Measurements from ENCODE around the gene PCNX3. TPM values are rescaled to one million over a fixed set of nuclear protein-coding genes. Genes with fewer than 3 reads are reported as not detected.

Gene PCNX3
- total and polyA plus RNA-seq, 2 of the 4 experiments (the other 2 are of a cell fraction), result 5.6 to 33.2 TPM

DNA sequence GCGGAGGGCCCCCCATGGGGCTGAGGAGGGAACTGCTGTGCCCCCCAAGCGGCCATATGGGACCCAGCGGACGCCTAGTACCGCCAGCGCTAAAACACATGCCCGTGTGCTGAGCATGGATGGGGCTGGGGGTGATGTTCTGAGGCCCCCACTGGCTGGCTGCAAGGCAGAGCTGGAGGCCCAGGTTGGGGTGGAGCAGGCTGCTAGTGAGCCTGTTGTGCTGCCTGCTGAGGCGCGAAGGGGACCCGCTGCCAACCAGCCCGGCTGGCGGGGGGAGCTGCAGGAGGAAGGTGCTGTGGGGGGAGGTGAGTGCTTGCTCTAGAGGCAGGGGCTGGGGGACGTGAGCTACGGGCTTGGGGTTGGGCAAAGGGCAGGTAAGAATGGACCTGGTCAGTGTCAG lies 3.2 kb downstream of the PCNX3 start:
- no TSS peak for BruUV-seq (replicated peaks)
- dilution Hi-C loops (cut with HindIII; ENCODE audit: low sequenced_read_pairs, unreplicated experiment) (no loop called here), intact Hi-C loops (cut with micrococcal nuclease) (no loop called here), in situ Hi-C loops (cut with MboI; ENCODE audit: low sequenced_read_pairs) (no loop called here)
- H3K9ac ChIP-seq (ENCODE audit: low read depth, low read length), result no peak overlapping the region
- no peak overlapping the region for H4K8ac ChIP-seq (ENCODE audit: low read depth in 2 of 2, low read length in 2 of 2)
- H3K9me3 ChIP-seq (ENCODE audit: control insufficient read depth, insufficient read depth, low read length), result no peaks in the 10 kb centered on the region
- H3K56ac ChIP-seq (ENCODE audit: extremely low read depth, insufficient read depth, low read length), result no peak overlapping the region
- H3K4me3 ChIP-seq (ENCODE audit: insufficient read depth, low read depth, low read length), result no peak overlapping the region
- H3K27ac ChIP-seq (ENCODE audit: insufficient read depth, low read length), result no peak overlapping the region
- peaks cover 51% of the 10 kb centered on the region for H3K36me3 ChIP-seq (ENCODE audit: control insufficient read depth, insufficient read depth, low read length)
- H2AK9ac ChIP-seq (replicated peaks; ENCODE audit: low read depth, low read length, poor library complexity), result no peak overlapping the region
- no peak overlapping the region for H4K91ac ChIP-seq (ENCODE audit: insufficient read depth, low read depth, low read length)
- peaks cover 3% of the 10 kb centered on the region; the same call in 1 of the 2 replicates for H3K4me1 ChIP-seq (ENCODE audit: control insufficient read depth, insufficient read depth, low read length)
- H3K14ac ChIP-seq (replicated peaks; ENCODE audit: low read depth, low read length), result no peak overlapping the region
- TF ChIP-seq RFX5 (IDR thresholded peaks at IDR 0.05; ENCODE audit: low read depth, low read length) (no peak), MAFK (IDR thresholded peaks at IDR 0.05; ENCODE audit: low read depth, low read length) (no peak), CHD1 (IDR thresholded peaks at IDR 0.05; ENCODE audit: low read depth, low read length) (no peak), BHLHE40 (IDR thresholded peaks at IDR 0.05; ENCODE audit: low read depth, low read length) (no peak), POLR2A (IDR thresholded peaks at IDR 0.05; ENCODE audit: low read depth, low read length) (no peak), MXI1 (IDR thresholded peaks at IDR 0.05; ENCODE audit: borderline replicate concordance, low read depth, low read length) (no peak), RCOR1 (IDR thresholded peaks at IDR 0.05; ENCODE audit: insufficient replicate concordance, low read length) (no peak), RAD21 (IDR thresholded peaks at IDR 0.05; ENCODE audit: low read length) (no peak), CEBPB (IDR thresholded peaks at IDR 0.05; ENCODE audit: low read depth, low read length) (no peak), NFE2L2 (IDR thresholded peaks at IDR 0.05; ENCODE audit: low read depth, low read length) (no peak), MAZ (IDR thresholded peaks at IDR 0.05; ENCODE audit: borderline replicate concordance, low read depth, low read length) (no peak), FOS (IDR thresholded peaks at IDR 0.05; ENCODE audit: low read depth, low read length) (no peak), SMC3 (IDR thresholded peaks at IDR 0.05; ENCODE audit: low read depth, low read length) (no peak)
- TF ChIP-seq, protein P1, sequence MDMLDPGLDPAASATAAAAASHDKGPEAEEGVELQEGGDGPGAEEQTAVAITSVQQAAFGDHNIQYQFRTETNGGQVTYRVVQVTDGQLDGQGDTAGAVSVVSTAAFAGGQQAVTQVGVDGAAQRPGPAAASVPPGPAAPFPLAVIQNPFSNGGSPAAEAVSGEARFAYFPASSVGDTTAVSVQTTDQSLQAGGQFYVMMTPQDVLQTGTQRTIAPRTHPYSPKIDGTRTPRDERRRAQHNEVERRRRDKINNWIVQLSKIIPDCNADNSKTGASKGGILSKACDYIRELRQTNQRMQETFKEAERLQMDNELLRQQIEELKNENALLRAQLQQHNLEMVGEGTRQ (IDR thresholded peaks at IDR 0.05; ENCODE audit: low read depth, low read length), result no peak
- TF ChIP-seq, protein P2, sequence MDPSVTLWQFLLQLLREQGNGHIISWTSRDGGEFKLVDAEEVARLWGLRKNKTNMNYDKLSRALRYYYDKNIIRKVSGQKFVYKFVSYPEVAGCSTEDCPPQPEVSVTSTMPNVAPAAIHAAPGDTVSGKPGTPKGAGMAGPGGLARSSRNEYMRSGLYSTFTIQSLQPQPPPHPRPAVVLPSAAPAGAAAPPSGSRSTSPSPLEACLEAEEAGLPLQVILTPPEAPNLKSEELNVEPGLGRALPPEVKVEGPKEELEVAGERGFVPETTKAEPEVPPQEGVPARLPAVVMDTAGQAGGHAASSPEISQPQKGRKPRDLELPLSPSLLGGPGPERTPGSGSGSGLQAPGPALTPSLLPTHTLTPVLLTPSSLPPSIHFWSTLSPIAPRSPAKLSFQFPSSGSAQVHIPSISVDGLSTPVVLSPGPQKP (IDR thresholded peaks at IDR 0.05; ENCODE audit: borderline replicate concordance, low read depth, low read length), result no peak
- TF ChIP-seq, protein P3, sequence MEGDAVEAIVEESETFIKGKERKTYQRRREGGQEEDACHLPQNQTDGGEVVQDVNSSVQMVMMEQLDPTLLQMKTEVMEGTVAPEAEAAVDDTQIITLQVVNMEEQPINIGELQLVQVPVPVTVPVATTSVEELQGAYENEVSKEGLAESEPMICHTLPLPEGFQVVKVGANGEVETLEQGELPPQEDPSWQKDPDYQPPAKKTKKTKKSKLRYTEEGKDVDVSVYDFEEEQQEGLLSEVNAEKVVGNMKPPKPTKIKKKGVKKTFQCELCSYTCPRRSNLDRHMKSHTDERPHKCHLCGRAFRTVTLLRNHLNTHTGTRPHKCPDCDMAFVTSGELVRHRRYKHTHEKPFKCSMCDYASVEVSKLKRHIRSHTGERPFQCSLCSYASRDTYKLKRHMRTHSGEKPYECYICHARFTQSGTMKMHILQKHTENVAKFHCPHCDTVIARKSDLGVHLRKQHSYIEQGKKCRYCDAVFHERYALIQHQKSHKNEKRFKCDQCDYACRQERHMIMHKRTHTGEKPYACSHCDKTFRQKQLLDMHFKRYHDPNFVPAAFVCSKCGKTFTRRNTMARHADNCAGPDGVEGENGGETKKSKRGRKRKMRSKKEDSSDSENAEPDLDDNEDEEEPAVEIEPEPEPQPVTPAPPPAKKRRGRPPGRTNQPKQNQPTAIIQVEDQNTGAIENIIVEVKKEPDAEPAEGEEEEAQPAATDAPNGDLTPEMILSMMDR (conservative IDR thresholded peaks at IDR 0.05; ENCODE audit: low read depth, low read length), result no peak
- peaks cover 15 to 43% of the 10 kb centered on the region in 2 experiments for H3K79me1 ChIP-seq (ENCODE audit: low read depth in 1 of 2, low read length in 2 of 2)
- no peak overlapping the region for H2BK20ac ChIP-seq (ENCODE audit: low read depth, low read length)
- ATAC-seq (ENCODE audit: low read depth), result no peak
- no peak overlapping the region for H2AK5ac ChIP-seq (ENCODE audit: low read depth, low read length)
- no peak overlapping the region for H2BK15ac ChIP-seq (ENCODE audit: low read depth, low read length)
- peaks cover 21% of the 10 kb centered on the region for H4K20me1 ChIP-seq (ENCODE audit: insufficient read depth, low read length)
- ChIA-PET CTCF (no interaction called here), POLR2A (ENCODE audit: unreplicated experiment) (no interaction called here)
- DNase-seq, result no peak
- no peaks in the 10 kb centered on the region for H3K27me3 ChIP-seq (ENCODE audit: control insufficient read depth, insufficient read depth, low read length)
- H2BK5ac ChIP-seq (ENCODE audit: low read depth, low read length, poor library complexity, severe bottlenecking), result no peak overlapping the region
- H3K4me2 ChIP-seq (ENCODE audit: low read depth, low read length), result no peak overlapping the region
- H4K5ac ChIP-seq (ENCODE audit: low read depth, low read length), result no peak overlapping the region
- H3K4ac ChIP-seq (ENCODE audit: low read depth, low read length), result no peak overlapping the region
- WGBS, 2 experiments (ENCODE audit: extremely low coverage in 2 of 2, insufficient read length in 1 of 2), result 92% methylated on average over 2 of the region's 14 CpGs; no CpG with 5 or more reads in 1 of the 2 experiments
- H2AFZ ChIP-seq (replicated peaks; ENCODE audit: low read length, poor library complexity), result no peak overlapping the region
- H3K18ac ChIP-seq (ENCODE audit: low read depth, low read length), result no peak overlapping the region
- H3K23ac ChIP-seq (ENCODE audit: low read depth, low read length), result no peak overlapping the region
- no peak overlapping the region for H2BK120ac ChIP-seq (ENCODE audit: low read depth, low read length)
- no peaks in the 10 kb centered on the region for H3K9me1 ChIP-seq (ENCODE audit: insufficient read depth, low read length)
